Trophoblast cell (in vitro differentiated cells and primary cell): ENCODE data around the gene TDRD5. TPM values are rescaled to one million over a fixed set of nuclear protein-coding genes. Genes with fewer than 3 reads are reported as not detected.
A peak's percentile ranks its signal among the peaks of the same experiment; 100 is the strongest.

ENCODE experiments used
- DNase-seq, 2 donors: peaks; one replicate each; pipeline ENCODE4 v3.0.0-alpha.2; 2016
- H2AFZ ChIP-seq: 2 replicates; pipeline ENCODE4 v1.6.1; 2013; ENCODE audit warnings: low read length, moderate library complexity, mild to moderate bottlenecking; ENCODE audit not compliant: insufficient read depth, poor library complexity
- H2AK5ac ChIP-seq: 2 replicates; pipeline ENCODE4 v1.6.1; 2013; ENCODE audit warnings: mild to moderate bottlenecking, low read length
- H2BK120ac ChIP-seq: 2 replicates; pipeline ENCODE4 v1.6.1; 2013; ENCODE audit warnings: low read length, mild to moderate bottlenecking, moderate library complexity; ENCODE audit not compliant: insufficient read depth, poor library complexity
- H2BK12ac ChIP-seq: 2 replicates; pipeline ENCODE4 v1.6.1; 2013; ENCODE audit warnings: mild to moderate bottlenecking, low read length, moderate library complexity
- H2BK5ac ChIP-seq: 2 replicates; pipeline ENCODE4 v1.6.1; 2013; ENCODE audit warnings: low read length, low read depth, moderate library complexity, mild to moderate bottlenecking; ENCODE audit not compliant: poor library complexity
- H3K14ac ChIP-seq: 2 replicates; pipeline ENCODE4 v1.6.1; 2013; ENCODE audit warnings: mild to moderate bottlenecking, low read length
- H3K18ac ChIP-seq: 2 replicates; pipeline ENCODE4 v1.6.1; 2013; ENCODE audit warnings: mild to moderate bottlenecking, low read length
- H3K23ac ChIP-seq: 2 replicates; pipeline ENCODE4 v1.6.1; 2013; ENCODE audit warnings: low read length
- H3K27ac ChIP-seq: 2 replicates; pipeline ENCODE4 v1.5.1; 2013; ENCODE audit warnings: low read depth, mild to moderate bottlenecking, inconsistent platforms, low read length, moderate library complexity
- H3K27me3 ChIP-seq: 2 replicates; pipeline ENCODE4 v1.6.1; 2013; ENCODE audit warnings: inconsistent platforms, mild to moderate bottlenecking, low read length, moderate library complexity; ENCODE audit not compliant: insufficient read depth
- H3K36me3 ChIP-seq, 2 experiments: 1 replicate in 1 of 2; 2 replicates in 1 of 2; pipeline ENCODE4 v1.6.1; 2013; ENCODE audit warnings: low read length in 2 of 2, mild to moderate bottlenecking in 2 of 2, moderate library complexity in 1 of 2; ENCODE audit not compliant: insufficient read depth in 2 of 2, control insufficient read depth in 1 of 2
- H3K4ac ChIP-seq: 2 replicates; pipeline ENCODE4 v1.6.1; 2013; ENCODE audit warnings: low read depth, mild to moderate bottlenecking, low read length, moderate library complexity
- H3K4me1 ChIP-seq, 2 experiments: 1 replicate in 1 of 2; 2 replicates in 1 of 2; pipeline ENCODE4 v1.6.1; 2013; ENCODE audit warnings: low read length in 2 of 2, mild to moderate bottlenecking in 2 of 2, moderate library complexity in 1 of 2; ENCODE audit not compliant: insufficient read depth in 2 of 2, control insufficient read depth in 1 of 2
- H3K4me2 ChIP-seq: 2 replicates; pipeline ENCODE4 v1.6.1; 2013; ENCODE audit warnings: inconsistent platforms, mild to moderate bottlenecking, low read length, moderate library complexity
- H3K4me3 ChIP-seq: 2 replicates; pipeline ENCODE4 v1.5.1; 2013; ENCODE audit warnings: mild to moderate bottlenecking, low read depth, low read length, inconsistent platforms
- H3K79me1 ChIP-seq: one replicate; pipeline ENCODE4 v1.6.1; 2013; ENCODE audit warnings: low read length
- H3K79me2 ChIP-seq: 2 replicates; pipeline ENCODE4 v1.6.1; 2013; ENCODE audit warnings: low read length, mild to moderate bottlenecking; ENCODE audit not compliant: control insufficient read depth, insufficient read depth, poor library complexity
- H3K9ac ChIP-seq: 2 replicates; pipeline ENCODE4 v1.6.1; 2013; ENCODE audit warnings: mild to moderate bottlenecking, low read length
- H3K9me3 ChIP-seq: 2 replicates; pipeline ENCODE4 v1.6.1; 2013; ENCODE audit warnings: low read depth, mild to moderate bottlenecking, control low read depth, inconsistent platforms, low read length; ENCODE audit not compliant: insufficient read depth
- H4K12ac ChIP-seq: 2 replicates; pipeline ENCODE4 v1.6.1; 2013; ENCODE audit warnings: low read depth, mild to moderate bottlenecking, low read length, moderate library complexity
- H4K8ac ChIP-seq: 2 replicates; pipeline ENCODE4 v1.6.1; 2013; ENCODE audit warnings: low read depth, mild to moderate bottlenecking, low read length, moderate library complexity
- H4K91ac ChIP-seq: one replicate; pipeline ENCODE4 v1.6.1; 2013; ENCODE audit warnings: low read depth, mild to moderate bottlenecking, low read length, moderate library complexity
- WGBS: extraction: QIAGEN DNeasy Blood & Tissue Kit; methylation state at CpG from one replicate; pipeline ENCODE4 v1.1.7; 2013; ENCODE audit warnings: missing lambda C conversion rate; ENCODE audit not compliant: insufficient read length, insufficient coverage; ENCODE audit errors: extremely low coverage; 5-methylcytosine and 5-hydroxymethylcytosine counted together
- polyA plus RNA-seq: library from polyadenylated mRNA; stranded (reverse); fragments of 200-250 nt; gene quantifications from 2 replicates; pipeline ENCODE4 v1.2.3, GENCODE V29; 2013

TDRD5 gene
- 0.01 TPM in 1 of 2 replicates, not detected in the other for polyA plus RNA-seq

- no peaks in the 10 kb centered on the region for H3K79me2 ChIP-seq
- H3K14ac ChIP-seq: no peak within 1 kb of the TSS
- H3K27me3 ChIP-seq: no peaks in the 10 kb centered on the region
- no peak within 1 kb of the TSS for H4K91ac ChIP-seq
- H3K18ac ChIP-seq: no peak within 1 kb of the TSS
- H3K27ac ChIP-seq: no peak within 1 kb of the TSS
- no peaks in the 10 kb centered on the region for H3K36me3 ChIP-seq
- H4K12ac ChIP-seq: no peak within 1 kb of the TSS
- H3K4me3 ChIP-seq: no peak within 1 kb of the TSS
- H3K23ac ChIP-seq: no peak within 1 kb of the TSS
- no peaks in the 10 kb centered on the region for H3K79me1 ChIP-seq
- no peak within 1 kb of the TSS for H4K8ac ChIP-seq
- peak; percentile 54 to 55 for DNase-seq
- no peak within 1 kb of the TSS for H2BK5ac ChIP-seq
- no CpG with 5 or more reads among the region's 75 CpGs for WGBS
- no peak within 1 kb of the TSS for H3K4ac ChIP-seq
- H2AFZ ChIP-seq: no peak within 1 kb of the TSS
- H2BK12ac ChIP-seq: no peak within 1 kb of the TSS
- H3K4me1 ChIP-seq: no peaks in the 10 kb centered on the region
- H3K9me3 ChIP-seq: peaks cover 10% of the 10 kb centered on the region
- no peak within 1 kb of the TSS for H3K9ac ChIP-seq
- H3K4me2 ChIP-seq: peak within 1 kb of the TSS; percentile 42
- H2AK5ac ChIP-seq: no peak within 1 kb of the TSS
- no peak within 1 kb of the TSS for H2BK120ac ChIP-seq
These were observed at the start of gene TDRD5 for GRCh38 chr1:179591592-179592580. TDRD5 (plus strand) TSS chr1:179591832; CDS start chr1:179592616, 784 bp downstream.

- no peak overlapping the region for H2BK5ac ChIP-seq
- no peak overlapping the region for H3K4ac ChIP-seq
- no peak overlapping the region for H3K23ac ChIP-seq
- peak in 1 of 2 donors; percentile 48 for DNase-seq
- no peaks in the 10 kb centered on the region for H3K79me2 ChIP-seq
- no CpG with 5 or more reads among the region's 3 CpGs for WGBS
- no peak overlapping the region for H2AFZ ChIP-seq
- no peaks in the 10 kb centered on the region for H3K27me3 ChIP-seq
- no peak overlapping the region for H3K27ac ChIP-seq
- H3K79me1 ChIP-seq: no peaks in the 10 kb centered on the region
- no peak overlapping the region for H3K14ac ChIP-seq
- no peaks in the 10 kb centered on the region for H3K36me3 ChIP-seq
- H3K4me1 ChIP-seq: peaks cover 4 to 15% of the 10 kb centered on the region in 2 experiments
- no peak overlapping the region for H2AK5ac ChIP-seq
- no peak overlapping the region for H4K12ac ChIP-seq
- no peak overlapping the region for H2BK120ac ChIP-seq
- peaks cover 4% of the 10 kb centered on the region for H3K9me3 ChIP-seq
- no peak overlapping the region for H3K18ac ChIP-seq
- H4K91ac ChIP-seq: no peak overlapping the region
- H2BK12ac ChIP-seq: no peak overlapping the region
- H3K4me3 ChIP-seq: no peak overlapping the region
- H4K8ac ChIP-seq: no peak overlapping the region
- no peak overlapping the region for H3K4me2 ChIP-seq
- H3K9ac ChIP-seq: no peak overlapping the region
These were observed 46.3 kb upstream of the TDRD5 start for GRCh38 chr1:179545321-179545720.

GRCh38 chr1:179547021-179547535 is 44.6 kb upstream of the TDRD5 start:
- peaks cover 11 to 20% of the 10 kb centered on the region in 2 experiments for H3K4me1 ChIP-seq
- no CpG with 5 or more reads among the region's 2 CpGs for WGBS
- H3K27ac ChIP-seq: peak overlapping the region; percentile 0
- H3K14ac ChIP-seq: no peak overlapping the region
- no peak overlapping the region for H3K18ac ChIP-seq
- H2BK5ac ChIP-seq: no peak overlapping the region
- H3K79me2 ChIP-seq: no peaks in the 10 kb centered on the region
- H2AK5ac ChIP-seq: no peak overlapping the region
- H2BK120ac ChIP-seq: no peak overlapping the region
- H2BK12ac ChIP-seq: no peak overlapping the region
- H4K12ac ChIP-seq: no peak overlapping the region
- no peak overlapping the region for H3K4ac ChIP-seq
- H4K91ac ChIP-seq: no peak overlapping the region
- no peak overlapping the region for H3K9ac ChIP-seq
- peak; percentile 88 to 92 for DNase-seq
- H2AFZ ChIP-seq: no peak overlapping the region
- H3K79me1 ChIP-seq: peaks cover 3% of the 10 kb centered on the region
- no peak overlapping the region for H4K8ac ChIP-seq
- H3K36me3 ChIP-seq: no peaks in the 10 kb centered on the region
- no peak overlapping the region for H3K23ac ChIP-seq
- H3K4me2 ChIP-seq: no peak overlapping the region
- H3K9me3 ChIP-seq: no peaks in the 10 kb centered on the region
- H3K27me3 ChIP-seq: no peaks in the 10 kb centered on the region
- H3K4me3 ChIP-seq: no peak overlapping the region

GRCh38 chr1:179548666-179549367 is 42.8 kb upstream of the TDRD5 start:
- H2AK5ac ChIP-seq: no peak overlapping the region
- no peaks in the 10 kb centered on the region for H3K9me3 ChIP-seq
- H2BK5ac ChIP-seq: no peak overlapping the region
- WGBS: no CpG with 5 or more reads among the region's 3 CpGs
- no peak overlapping the region for H4K8ac ChIP-seq
- peaks cover 11 to 20% of the 10 kb centered on the region in 2 experiments for H3K4me1 ChIP-seq
- no peak overlapping the region for H4K12ac ChIP-seq
- no peak overlapping the region for H2BK12ac ChIP-seq
- H3K4ac ChIP-seq: no peak overlapping the region
- no peak overlapping the region for H2AFZ ChIP-seq
- H3K27me3 ChIP-seq: no peaks in the 10 kb centered on the region
- no peak overlapping the region for H3K23ac ChIP-seq
- H3K4me2 ChIP-seq: no peak overlapping the region
- H2BK120ac ChIP-seq: no peak overlapping the region
- H3K14ac ChIP-seq: no peak overlapping the region
- H4K91ac ChIP-seq: no peak overlapping the region
- H3K4me3 ChIP-seq: no peak overlapping the region
- H3K79me2 ChIP-seq: no peaks in the 10 kb centered on the region
- DNase-seq: peak; percentile 72 to 86
- H3K27ac ChIP-seq: no peak overlapping the region
- H3K9ac ChIP-seq: no peak overlapping the region
- H3K18ac ChIP-seq: no peak overlapping the region
- H3K36me3 ChIP-seq: no peaks in the 10 kb centered on the region
- peaks cover 4% of the 10 kb centered on the region for H3K79me1 ChIP-seq
